Stimulated activated CD8-positive, alpha-beta memory T cell treated with anti-CD3 and anti-CD28 coated beads, Interleukin-15, amount 100 ng/mL, for 1 hour (primary cell): ENCODE data around the gene IL2RA.

ENCODE experiments used
- DNase-seq: peaks from one replicate; pipeline ENCODE4 v3.0.0-alpha.2; 2020; ENCODE audit warnings: low read depth

IL2RA gene

GRCh38 chr10:6038071-6038631 lies 24.0 kb downstream of the IL2RA start:
- DNase-seq = no peak

- DNase-seq = no peak
Observed at GRCh38 chr10:6037422-6037821, 24.7 kb downstream of the IL2RA start.

- DNase-seq = no peak
Observed at GRCh38 chr10:6036861-6037321, 25.3 kb downstream of the IL2RA start.

- DNase-seq = no peak
Observed at GRCh38 chr10:6035931-6036575, 26.1 kb downstream of the IL2RA start.

- DNase-seq = no peak
Observed at GRCh38 chr10:6035101-6035834, 26.9 kb downstream of the IL2RA start.

- DNase-seq = no peak
Observed at GRCh38 chr10:6034371-6034770, 27.8 kb downstream of the IL2RA start.

- DNase-seq = no peak
Observed at GRCh38 chr10:6033954-6034353, 28.2 kb downstream of the IL2RA start.

- DNase-seq = no peak
Observed at GRCh38 chr10:6030940-6031339, 31.2 kb downstream of the IL2RA start.

- DNase-seq = no peak
Observed at GRCh38 chr10:6030217-6030616, 31.9 kb downstream of the IL2RA start.

- no peak for DNase-seq
Observed at GRCh38 chr10:6027929-6028328, 34.2 kb downstream of the IL2RA start.

GRCh38 chr10:6025683-6026255 lies 36.4 kb downstream of the IL2RA start:
- no peak for DNase-seq

- no peak for DNase-seq
Observed at GRCh38 chr10:6024334-6024682, 37.9 kb downstream of the IL2RA start.

- DNase-seq = no peak
Observed at GRCh38 chr10:6023661-6024333, 38.4 kb downstream of the IL2RA start.

- no peak for DNase-seq
Observed at GRCh38 chr10:6022660-6023059, 39.5 kb downstream of the IL2RA start.

GRCh38 chr10:6020826-6021225 lies 41.3 kb downstream of the IL2RA start:
- DNase-seq = no peak

- no peak for DNase-seq
Observed at GRCh38 chr10:6019796-6020195, 42.4 kb downstream of the IL2RA start.

- DNase-seq = no peak
Observed at GRCh38 chr10:6019010-6019782, 43.0 kb downstream of the IL2RA start.

- DNase-seq = no peak
Observed at GRCh38 chr10:6018422-6018821, 43.7 kb downstream of the IL2RA start.

- DNase-seq = no peak
Observed at GRCh38 chr10:6017781-6018354, 44.3 kb downstream of the IL2RA start.

GRCh38 chr10:6014241-6014761 lies 47.9 kb downstream of the IL2RA start:
- DNase-seq = peak; percentile 47
